GM12892 (cell line): Measurements from ENCODE around the gene VNN1. TPM values are rescaled to one million over a fixed set of nuclear protein-coding genes. Genes with fewer than 3 reads are reported as not detected.

Source experiments
- DNase-seq: peaks from one replicate; pipeline ENCODE4 v3.0.0; 2011; ENCODE audit not compliant: insufficient read length
- FAIRE-seq: peaks from 2 replicates; lab custom pipeline; 2011; peaks lifted over from hg19 to GRCh38; lab: Jason Lieb, UNC
- POLR2A ChIP-seq: IDR thresholded peaks from 2 replicates; pipeline ENCODE4 v1.6.1; 2011; ENCODE audit warnings: low read depth, low read length, control low read depth
- POLR2AphosphoS5 ChIP-seq: IDR thresholded peaks from 2 replicates; pipeline ENCODE4 v1.6.1; 2011; ENCODE audit warnings: low read depth, low read length, control low read depth
- TAF1 ChIP-seq: IDR thresholded peaks from 2 replicates; pipeline ENCODE4 v1.6.1; 2011; ENCODE audit warnings: low read depth, mild to moderate bottlenecking, control low read depth, low read length, borderline replicate concordance
- polyA plus RNA-seq: library from polyadenylated mRNA; unstranded; fragments of >200 nt; gene quantifications from one replicate; pipeline ENCODE4 v1.2.1, GENCODE V29; 2012; ENCODE audit warnings: missing spikeins, inconsistent platforms; ENCODE audit not compliant: missing spikeins

The VNN1 gene, protein sequence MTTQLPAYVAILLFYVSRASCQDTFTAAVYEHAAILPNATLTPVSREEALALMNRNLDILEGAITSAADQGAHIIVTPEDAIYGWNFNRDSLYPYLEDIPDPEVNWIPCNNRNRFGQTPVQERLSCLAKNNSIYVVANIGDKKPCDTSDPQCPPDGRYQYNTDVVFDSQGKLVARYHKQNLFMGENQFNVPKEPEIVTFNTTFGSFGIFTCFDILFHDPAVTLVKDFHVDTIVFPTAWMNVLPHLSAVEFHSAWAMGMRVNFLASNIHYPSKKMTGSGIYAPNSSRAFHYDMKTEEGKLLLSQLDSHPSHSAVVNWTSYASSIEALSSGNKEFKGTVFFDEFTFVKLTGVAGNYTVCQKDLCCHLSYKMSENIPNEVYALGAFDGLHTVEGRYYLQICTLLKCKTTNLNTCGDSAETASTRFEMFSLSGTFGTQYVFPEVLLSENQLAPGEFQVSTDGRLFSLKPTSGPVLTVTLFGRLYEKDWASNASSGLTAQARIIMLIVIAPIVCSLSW
- polyA plus RNA-seq: not detected

GRCh38 chr6:132713352-132714134, at the start of gene VNN1:
Gene VNN1 (minus strand): TSS chr6:132714055. CDS start chr6:132714035, 20 bp downstream.
- DNase-seq (no peak), FAIRE-seq (no peak)
- TF ChIP-seq POLR2A: no peak
- TF ChIP-seq POLR2AphosphoS5: no peak
- TF ChIP-seq TAF1: no peak

DNA sequence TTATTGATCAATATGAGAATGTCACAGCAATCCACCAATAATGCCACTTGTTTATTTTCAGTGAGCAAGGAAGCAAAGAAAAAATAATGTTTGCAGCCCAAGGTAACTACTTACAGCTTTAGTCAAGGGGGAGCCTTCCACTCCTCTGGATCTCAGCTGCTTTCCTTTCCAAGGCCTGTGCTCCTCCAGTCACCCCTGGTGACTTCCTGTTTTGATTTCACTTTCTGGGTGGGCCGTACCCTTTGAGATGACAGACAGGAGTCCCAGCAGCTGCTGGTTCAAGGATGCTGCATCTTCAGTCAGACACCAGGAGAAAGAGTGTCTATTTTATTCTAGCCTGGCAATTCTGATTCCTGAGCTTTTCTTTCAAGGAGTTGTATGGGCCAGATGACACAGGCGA, 49.4 kb upstream of the VNN1 start:
- FAIRE-seq (peak; percentile 95), DNase-seq (peak; percentile 35)
- TF ChIP-seq POLR2A (peak; percentile 42; the same call in 1 of the 2 replicates), TAF1 (no peak; the same call in 1 of the 2 replicates), POLR2AphosphoS5 (0 out of 2 replicates have a peak, but pooled peaks have one; percentile 22)

- TF ChIP-seq TAF1: no peak
- FAIRE-seq (peak; percentile 68), DNase-seq (no peak)
These were observed 46.4 kb upstream of the VNN1 start for GRCh38 chr6:132760256-132760655.

- peak; percentile 36 for FAIRE-seq
- TF ChIP-seq TAF1 (no peak), POLR2AphosphoS5 (no peak), POLR2A (no peak)
These were observed 44.8 kb upstream of the VNN1 start for GRCh38 chr6:132758689-132759088.

GRCh38 chr6:132752255-132752654, 38.4 kb upstream of the VNN1 start:
- TF ChIP-seq TAF1 (no peak), POLR2A (no peak), POLR2AphosphoS5 (no peak)
- FAIRE-seq (no peak), DNase-seq (no peak)

More at GRCh38 chr6:132758689-132759088, 44.8 kb upstream of the VNN1 start:
- DNase-seq: no peak

- DNase-seq: no peak
- FAIRE-seq: no peak
- TF ChIP-seq TAF1: no peak
- no peak for TF ChIP-seq POLR2A
- TF ChIP-seq POLR2AphosphoS5: no peak
These were observed 38.0 kb upstream of the VNN1 start for GRCh38 chr6:132751828-132752227.

GRCh38 chr6:132751306-132751705, 37.5 kb upstream of the VNN1 start:
- no peak for DNase-seq
- no peak for TF ChIP-seq POLR2AphosphoS5
- TF ChIP-seq TAF1: no peak
- no peak for TF ChIP-seq POLR2A
- peak; percentile 80 for FAIRE-seq

- no peak for FAIRE-seq
- DNase-seq: no peak
- TF ChIP-seq POLR2A (no peak), POLR2AphosphoS5 (no peak), TAF1 (no peak)
These were observed 36.8 kb upstream of the VNN1 start for GRCh38 chr6:132750455-132751248.

DNA sequence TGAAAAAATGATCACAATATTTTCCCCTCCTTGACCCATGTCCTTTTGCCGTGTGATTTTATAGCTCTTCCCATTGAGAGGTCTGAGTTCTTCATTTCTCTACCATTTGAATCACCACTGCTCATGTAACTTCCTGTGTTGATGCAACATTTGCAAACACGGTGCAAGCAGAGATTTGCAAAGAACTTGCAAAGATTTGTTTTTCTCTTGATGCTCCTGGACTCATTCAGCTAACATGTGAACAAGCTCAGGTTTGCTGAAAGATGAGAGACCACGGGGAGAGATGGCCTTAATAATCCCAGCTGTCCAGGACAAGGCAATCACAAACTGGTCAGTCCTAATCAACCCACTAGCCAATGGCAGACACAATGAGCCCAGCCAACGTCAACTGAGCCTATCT, 35.3 kb upstream of the VNN1 start:
- no peak for TF ChIP-seq POLR2AphosphoS5
- no peak for TF ChIP-seq POLR2A
- no peak for TF ChIP-seq TAF1
- DNase-seq (no peak), FAIRE-seq (no peak)

DNA sequence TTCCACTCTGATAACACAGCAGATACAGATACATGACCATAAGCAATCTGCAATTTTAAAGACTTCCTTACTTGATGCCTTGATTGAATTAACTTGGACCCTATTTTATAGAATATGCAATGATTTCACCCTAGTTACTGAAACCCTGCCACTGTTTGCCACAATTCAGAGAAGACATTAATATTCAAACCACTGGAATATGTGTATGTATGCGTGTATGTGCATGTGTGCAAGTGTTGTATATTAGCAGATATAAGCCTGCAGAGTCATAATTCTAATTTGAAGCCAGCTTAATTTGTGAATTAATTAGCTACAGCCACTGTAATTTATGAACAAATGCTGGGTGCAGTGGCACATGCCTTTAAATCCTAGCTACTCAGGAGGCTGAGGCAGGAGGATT, 34.6 kb upstream of the VNN1 start:
- TF ChIP-seq POLR2A: no peak
- no peak for TF ChIP-seq POLR2AphosphoS5
- TF ChIP-seq TAF1: no peak
- FAIRE-seq (peak; percentile 14), DNase-seq (no peak)

GRCh38 chr6:132746048-132746447, 32.2 kb upstream of the VNN1 start:
- FAIRE-seq (no peak), DNase-seq (no peak)
- TF ChIP-seq TAF1 (no peak), POLR2A (no peak), POLR2AphosphoS5 (no peak)
